Measurements from ENCODE around the gene SND1. TPM values are rescaled to one million over a fixed set of nuclear protein-coding genes. Genes with fewer than 3 reads are reported as not detected.

The SND1 gene
- total and polyA plus RNA-seq, 2 donors = 55.1 to 104 TPM

GRCh38 chr7:127844165-127844564 lies 192.2 kb downstream of the SND1 start:
- no peak for DNase-seq (ENCODE audit: low read depth in 6 of 9, low spot score in 9 of 9)
- Histone ChIP-seq H3K27me3 (ENCODE audit: control insufficient read depth in 2 of 2, insufficient read depth in 1 of 2, low read length in 1 of 2) (no peaks in the 10 kb centered on the region), H3K36me3 (ENCODE audit: control insufficient read depth in 2 of 2, insufficient read depth in 2 of 2, low read length in 1 of 2) (peaks cover 0 to 16% of the 10 kb centered on the region in 2 donors), H3K4me3 (ENCODE audit: low read length in 2 of 2) (no peak overlapping the region), H3K27ac (ENCODE audit: low read depth in 1 of 2, low read length in 1 of 2) (no peak overlapping the region), H3K4me1 (ENCODE audit: control insufficient read depth in 2 of 2, insufficient read depth in 2 of 2, low read length in 2 of 2) (no peaks in the 10 kb centered on the region), H3K9me3 (ENCODE audit: control insufficient read depth in 2 of 2, insufficient read depth in 1 of 2, low read length in 1 of 2) (no peaks in the 10 kb centered on the region)
- WGBS = 95% methylated on average over 2 of the region's 2 CpGs

DNA sequence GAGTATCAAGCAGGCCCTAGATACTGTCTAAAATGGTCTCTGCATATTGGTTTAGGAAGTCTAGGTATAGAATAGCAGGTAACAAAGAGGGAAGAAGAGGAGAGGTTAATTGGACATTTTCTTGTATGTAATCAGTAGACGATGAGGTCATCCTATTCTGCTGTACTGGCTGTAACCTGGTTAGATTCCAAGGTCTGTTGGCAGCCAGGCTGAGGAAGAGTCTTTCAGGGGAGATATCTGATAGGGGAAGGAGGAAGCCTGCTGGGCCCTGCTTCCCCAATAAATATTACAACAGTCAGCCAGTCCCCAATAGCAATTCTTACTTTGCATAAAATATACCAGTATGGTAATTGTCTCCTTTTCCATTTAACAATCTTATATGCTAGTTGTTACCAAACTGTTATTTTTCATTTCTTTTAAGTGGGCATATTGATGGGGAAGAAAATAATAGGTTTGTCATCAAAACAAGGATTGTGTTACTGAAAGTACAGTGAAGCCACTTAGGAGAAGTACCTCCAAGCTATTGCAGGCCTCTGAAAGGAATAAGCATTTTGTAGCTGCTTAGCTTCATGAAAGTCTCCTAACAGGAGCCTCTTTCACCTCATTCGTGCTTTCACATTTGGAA lies 192.8 kb downstream of the SND1 start:
- no peak for DNase-seq (ENCODE audit: low read depth in 6 of 9, low spot score in 9 of 9)
- no peaks in the 10 kb centered on the region for H3K4me1 ChIP-seq (ENCODE audit: control insufficient read depth in 2 of 2, insufficient read depth in 2 of 2, low read length in 2 of 2)
- H3K27me3 ChIP-seq (ENCODE audit: control insufficient read depth in 2 of 2, insufficient read depth in 1 of 2, low read length in 1 of 2) = no peaks in the 10 kb centered on the region
- peaks cover 0 to 16% of the 10 kb centered on the region in 2 donors for H3K36me3 ChIP-seq (ENCODE audit: control insufficient read depth in 2 of 2, insufficient read depth in 2 of 2, low read length in 1 of 2)
- no peak overlapping the region for H3K27ac ChIP-seq (ENCODE audit: low read depth in 1 of 2, low read length in 1 of 2)
- no peak overlapping the region for H3K4me3 ChIP-seq (ENCODE audit: low read length in 2 of 2)
- 91% methylated on average over 2 of the region's 2 CpGs for WGBS
- no peaks in the 10 kb centered on the region for H3K9me3 ChIP-seq (ENCODE audit: control insufficient read depth in 2 of 2, insufficient read depth in 1 of 2, low read length in 1 of 2)

DNA sequence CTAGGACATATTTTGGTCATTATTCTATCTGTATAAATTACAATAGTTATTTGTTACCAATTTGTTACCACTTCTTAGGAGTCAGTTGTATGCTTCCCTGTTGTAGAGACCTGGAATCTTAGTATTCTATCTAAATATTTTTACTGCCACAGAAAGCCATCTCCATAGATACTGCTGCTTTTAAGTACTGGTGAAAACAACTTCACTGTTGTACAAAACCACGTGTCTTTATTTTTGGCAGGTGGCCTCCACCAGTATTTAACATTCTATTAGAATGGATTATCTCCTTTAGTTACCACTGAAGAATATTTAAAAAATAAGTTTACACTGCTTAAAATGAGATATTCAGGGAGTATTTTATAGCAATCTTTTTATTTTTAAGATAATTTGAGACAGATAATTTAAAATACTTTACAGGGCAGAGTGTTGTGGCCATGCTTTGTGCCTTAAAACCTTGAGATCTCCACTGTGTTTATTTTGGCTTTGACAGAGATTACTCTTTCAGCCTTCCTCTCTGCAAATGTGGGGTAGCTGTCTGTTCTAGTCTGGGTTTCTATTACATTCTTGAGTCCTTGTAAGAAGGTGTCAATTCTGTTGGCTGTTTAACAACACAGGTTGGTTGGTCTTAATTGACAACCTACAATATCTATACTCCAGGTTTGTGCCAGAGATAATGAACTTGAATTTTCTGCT lies 193.7 kb downstream of the SND1 start:
- Histone ChIP-seq H3K36me3 (ENCODE audit: control insufficient read depth in 2 of 2, insufficient read depth in 2 of 2, low read length in 1 of 2) (peaks cover 0 to 19% of the 10 kb centered on the region in 2 donors), H3K27ac (ENCODE audit: low read depth in 1 of 2, low read length in 1 of 2) (no peak overlapping the region), H3K4me3 (ENCODE audit: low read length in 2 of 2) (no peak overlapping the region), H3K4me1 (ENCODE audit: control insufficient read depth in 2 of 2, insufficient read depth in 2 of 2, low read length in 2 of 2) (no peaks in the 10 kb centered on the region), H3K27me3 (ENCODE audit: control insufficient read depth in 2 of 2, insufficient read depth in 1 of 2, low read length in 1 of 2) (no peaks in the 10 kb centered on the region), H3K9me3 (ENCODE audit: control insufficient read depth in 2 of 2, insufficient read depth in 1 of 2, low read length in 1 of 2) (no peaks in the 10 kb centered on the region)
- whole genome bisulfite sequencing = 88% methylated on average over 1 of the region's 1 CpG
- DNase-seq (ENCODE audit: low read depth in 6 of 9, low spot score in 9 of 9) = no peak

GRCh38 chr7:127847641-127848040 lies 195.6 kb downstream of the SND1 start:
- Histone ChIP-seq H3K27me3 (ENCODE audit: control insufficient read depth in 2 of 2, insufficient read depth in 1 of 2, low read length in 1 of 2) (peaks cover 1 to 2% of the 10 kb centered on the region in 2 donors), H3K4me1 (ENCODE audit: control insufficient read depth in 2 of 2, insufficient read depth in 2 of 2, low read length in 2 of 2) (no peaks in the 10 kb centered on the region), H3K36me3 (ENCODE audit: control insufficient read depth in 2 of 2, insufficient read depth in 2 of 2, low read length in 1 of 2) (peaks cover 0 to 19% of the 10 kb centered on the region in 2 donors), H3K9me3 (ENCODE audit: control insufficient read depth in 2 of 2, insufficient read depth in 1 of 2, low read length in 1 of 2) (no peaks in the 10 kb centered on the region), H3K27ac (ENCODE audit: low read depth in 1 of 2, low read length in 1 of 2) (no peak overlapping the region), H3K4me3 (ENCODE audit: low read length in 2 of 2) (no peak overlapping the region)
- no peak for DNase-seq (ENCODE audit: low read depth in 6 of 9, low spot score in 9 of 9)
- 98% methylated on average over 3 of the region's 3 CpGs for WGBS

GRCh38 chr7:127848241-127848640 lies 196.2 kb downstream of the SND1 start:
- no peak overlapping the region for H3K4me3 ChIP-seq (ENCODE audit: low read length in 2 of 2)
- no peaks in the 10 kb centered on the region for H3K9me3 ChIP-seq (ENCODE audit: control insufficient read depth in 2 of 2, insufficient read depth in 1 of 2, low read length in 1 of 2)
- no peaks in the 10 kb centered on the region for H3K4me1 ChIP-seq (ENCODE audit: control insufficient read depth in 2 of 2, insufficient read depth in 2 of 2, low read length in 2 of 2)
- H3K27me3 ChIP-seq (ENCODE audit: control insufficient read depth in 2 of 2, insufficient read depth in 1 of 2, low read length in 1 of 2) = peaks cover 2 to 6% of the 10 kb centered on the region in 2 donors
- DNase-seq (ENCODE audit: low read depth in 6 of 9, low spot score in 9 of 9) = no peak
- no peak overlapping the region for H3K27ac ChIP-seq (ENCODE audit: low read depth in 1 of 2, low read length in 1 of 2)
- WGBS = 99% methylated on average over 2 of the region's 2 CpGs
- H3K36me3 ChIP-seq (ENCODE audit: control insufficient read depth in 2 of 2, insufficient read depth in 2 of 2, low read length in 1 of 2) = peaks cover 0 to 19% of the 10 kb centered on the region in 2 donors

DNA sequence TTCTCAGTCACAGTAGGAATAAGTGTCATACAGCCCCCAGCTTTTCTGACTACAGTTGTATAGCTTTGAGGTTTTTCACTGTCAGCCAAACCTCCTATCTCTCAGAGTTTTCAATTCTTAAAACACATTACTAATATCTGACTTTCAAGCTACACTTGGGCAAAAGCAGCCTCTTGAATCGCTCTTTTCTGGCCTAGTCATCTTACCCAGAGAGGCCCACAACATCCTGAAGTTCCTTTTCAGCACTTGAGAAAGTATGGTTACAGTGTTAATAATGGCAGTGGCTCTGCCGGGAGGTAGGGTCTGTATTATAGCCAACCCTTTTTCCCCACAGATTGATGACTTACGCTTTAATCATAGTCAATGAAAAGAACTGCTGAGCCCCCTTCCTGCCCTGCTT lies 198.2 kb downstream of the SND1 start:
- WGBS = 94% methylated on average over 3 of the region's 3 CpGs
- no peak for DNase-seq (ENCODE audit: low read depth in 6 of 9, low spot score in 9 of 9)
- no peak overlapping the region for H3K4me3 ChIP-seq (ENCODE audit: low read length in 2 of 2)
- peaks cover 0 to 7% of the 10 kb centered on the region in 2 donors for H3K36me3 ChIP-seq (ENCODE audit: control insufficient read depth in 2 of 2, insufficient read depth in 2 of 2, low read length in 1 of 2)
- no peak overlapping the region for H3K27ac ChIP-seq (ENCODE audit: low read depth in 1 of 2, low read length in 1 of 2)
- H3K9me3 ChIP-seq (ENCODE audit: control insufficient read depth in 2 of 2, insufficient read depth in 1 of 2, low read length in 1 of 2) = no peaks in the 10 kb centered on the region
- peaks cover 10 to 17% of the 10 kb centered on the region in 2 donors for H3K27me3 ChIP-seq (ENCODE audit: control insufficient read depth in 2 of 2, insufficient read depth in 1 of 2, low read length in 1 of 2)
- no peaks in the 10 kb centered on the region for H3K4me1 ChIP-seq (ENCODE audit: control insufficient read depth in 2 of 2, insufficient read depth in 2 of 2, low read length in 2 of 2)

DNA sequence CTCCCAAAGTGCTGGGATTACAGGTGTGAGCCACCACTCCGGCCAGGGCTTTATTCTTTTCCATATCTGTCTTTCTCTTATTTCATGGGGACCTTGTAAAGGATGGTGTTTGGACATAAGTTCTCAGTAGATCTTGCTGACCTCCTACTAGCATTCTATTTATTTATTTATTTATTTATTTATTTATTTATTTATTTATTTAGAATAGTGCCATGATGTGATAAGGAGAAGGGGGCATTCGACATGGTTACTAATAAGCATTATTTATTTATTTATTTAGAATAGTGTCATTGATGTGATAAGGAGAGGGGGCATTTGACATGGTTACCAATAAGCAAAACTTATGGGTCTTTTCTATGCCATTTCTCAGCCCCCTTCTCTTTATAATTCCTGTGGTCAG lies 202.4 kb downstream of the SND1 start:
- WGBS = over 99% methylated on average over 2 of the region's 2 CpGs
- peaks cover 8 to 11% of the 10 kb centered on the region in 2 donors for H3K4me1 ChIP-seq (ENCODE audit: control insufficient read depth in 2 of 2, insufficient read depth in 2 of 2, low read length in 2 of 2)

GRCh38 chr7:127857464-127857841 lies 205.5 kb downstream of the SND1 start:
- Histone ChIP-seq H3K27me3 (ENCODE audit: control insufficient read depth in 2 of 2, insufficient read depth in 1 of 2, low read length in 1 of 2) (peaks cover 30 to 39% of the 10 kb centered on the region in 2 donors), H3K4me1 (ENCODE audit: control insufficient read depth in 2 of 2, insufficient read depth in 2 of 2, low read length in 2 of 2) (peaks cover 8 to 11% of the 10 kb centered on the region in 2 donors), H3K36me3 (ENCODE audit: control insufficient read depth in 2 of 2, insufficient read depth in 2 of 2, low read length in 1 of 2) (no peaks in the 10 kb centered on the region), H3K4me3 (ENCODE audit: low read length in 2 of 2) (no peak overlapping the region), H3K27ac (ENCODE audit: low read depth in 1 of 2, low read length in 1 of 2) (no peak overlapping the region), H3K9me3 (ENCODE audit: control insufficient read depth in 2 of 2, insufficient read depth in 1 of 2, low read length in 1 of 2) (no peaks in the 10 kb centered on the region)
- no peak for DNase-seq (ENCODE audit: low read depth in 6 of 9, low spot score in 9 of 9)
- 96% methylated on average over 4 of the region's 4 CpGs for WGBS

More for the DNA sequence above, 202.4 kb downstream of the SND1 start:
- no peak overlapping the region for H3K27ac ChIP-seq (ENCODE audit: low read depth in 1 of 2, low read length in 1 of 2)
- H3K36me3 ChIP-seq (ENCODE audit: control insufficient read depth in 2 of 2, insufficient read depth in 2 of 2, low read length in 1 of 2) = peaks cover 0 to 3% of the 10 kb centered on the region in 2 donors
- peaks cover 22 to 36% of the 10 kb centered on the region in 2 donors for H3K27me3 ChIP-seq (ENCODE audit: control insufficient read depth in 2 of 2, insufficient read depth in 1 of 2, low read length in 1 of 2)
- no peak for DNase-seq (ENCODE audit: low read depth in 6 of 9, low spot score in 9 of 9)
- no peaks in the 10 kb centered on the region for H3K9me3 ChIP-seq (ENCODE audit: control insufficient read depth in 2 of 2, insufficient read depth in 1 of 2, low read length in 1 of 2)
- H3K4me3 ChIP-seq (ENCODE audit: low read length in 2 of 2) = no peak overlapping the region

DNA sequence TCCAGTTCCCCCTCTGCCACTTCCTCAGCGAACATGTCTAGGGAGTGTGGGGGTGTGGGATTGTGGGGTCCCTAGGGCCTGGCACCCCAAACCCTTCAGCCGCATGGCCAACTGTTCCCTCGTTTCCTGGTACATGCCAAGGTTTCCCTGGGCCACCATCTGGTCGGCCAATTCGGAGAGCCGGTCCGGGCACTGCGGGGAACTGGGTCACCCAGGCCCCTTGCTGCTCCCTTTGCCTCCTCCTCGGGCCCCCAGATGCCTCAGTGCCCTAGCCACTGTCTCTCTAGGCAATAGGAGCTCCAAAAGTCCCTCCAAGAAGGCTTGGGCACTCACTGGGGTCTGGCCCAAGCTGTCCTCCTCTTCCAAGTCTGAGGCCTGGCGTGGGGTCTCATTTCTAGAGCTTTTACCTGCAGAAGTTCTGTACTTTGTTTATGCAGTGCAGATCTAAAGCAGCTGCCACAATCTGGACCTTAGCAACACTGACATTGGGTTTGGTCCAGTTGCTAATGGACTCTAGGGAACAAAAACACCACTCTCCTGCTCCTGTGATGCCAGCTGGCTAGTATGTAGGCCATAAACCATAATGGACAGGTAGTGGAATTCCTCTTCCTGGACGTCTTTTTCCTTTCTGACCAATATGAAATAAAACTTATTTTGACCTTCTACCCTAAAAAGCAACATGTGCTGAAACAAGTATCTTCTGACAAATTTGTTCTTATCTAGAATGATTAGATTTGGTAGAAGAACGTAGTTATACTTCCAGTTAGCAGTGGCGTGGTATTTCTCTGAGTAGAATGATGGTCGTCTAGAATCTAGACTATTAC lies 206.3 kb downstream of the SND1 start:
- no peak overlapping the region for H3K4me3 ChIP-seq (ENCODE audit: low read length in 2 of 2)
- WGBS = 98% methylated on average over 14 of the region's 14 CpGs
- H3K36me3 ChIP-seq (ENCODE audit: control insufficient read depth in 2 of 2, insufficient read depth in 2 of 2, low read length in 1 of 2) = peaks cover 0 to 2% of the 10 kb centered on the region in 2 donors
- no peaks in the 10 kb centered on the region for H3K9me3 ChIP-seq (ENCODE audit: control insufficient read depth in 2 of 2, insufficient read depth in 1 of 2, low read length in 1 of 2)
- H3K27ac ChIP-seq (ENCODE audit: low read depth in 1 of 2, low read length in 1 of 2) = no peak overlapping the region
- DNase-seq (ENCODE audit: low read depth in 6 of 9, low spot score in 9 of 9) = no peak
- peaks cover 30 to 32% of the 10 kb centered on the region in 2 donors for H3K27me3 ChIP-seq (ENCODE audit: control insufficient read depth in 2 of 2, insufficient read depth in 1 of 2, low read length in 1 of 2)
- peaks cover 8 to 11% of the 10 kb centered on the region in 2 donors for H3K4me1 ChIP-seq (ENCODE audit: control insufficient read depth in 2 of 2, insufficient read depth in 2 of 2, low read length in 2 of 2)

Data from thymus (tissue), 11 donors.